ENCODE data around the gene KIRREL1.

GRCh38 chr1:157978586-157979403 is 14.7 kb upstream of the KIRREL1 start:
- TF ChIP-seq POLR2AphosphoS5 (IDR thresholded peaks at IDR 0.05) (no peak), CTCF (IDR thresholded peaks at IDR 0.05; ENCODE audit: poor library complexity, severe bottlenecking) (no peak), EZH2 (IDR thresholded peaks at IDR 0.05; ENCODE audit: borderline replicate concordance, insufficient read depth, low read length, poor library complexity, severe bottlenecking) (no peak)

Measured in neural cell (in vitro differentiated cells).